Panc1 (cell line): Measurements from ENCODE around the gene SIGLEC9.

ENCODE experiments used
- CTCF ChIP-seq: fragments of 450-650 bp; IDR thresholded peaks from 2 replicates; pipeline ENCODE4 v1.5.1; 2017; ENCODE audit warnings: mild to moderate bottlenecking
- POLR2AphosphoS5 ChIP-seq: IDR thresholded peaks from 2 replicates; pipeline ENCODE4 v1.6.1; 2012; ENCODE audit warnings: mild to moderate bottlenecking, low read depth, low read length, moderate library complexity
- REST ChIP-seq, 2 experiments: IDR thresholded peaks; 2 replicates each; pipeline ENCODE4 v1.6.1; 2011 to 2012; ENCODE audit warnings: low read depth in 2 of 2, control low read depth in 1 of 2, low read length in 1 of 2, mild to moderate bottlenecking in 1 of 2, moderate library complexity in 1 of 2; ENCODE audit not compliant: insufficient read depth in 1 of 2
- SIN3A ChIP-seq: IDR thresholded peaks from 2 replicates; pipeline ENCODE4 v1.6.1; 2012; ENCODE audit warnings: low read depth, mild to moderate bottlenecking, low read length, moderate library complexity, borderline replicate concordance; ENCODE audit not compliant: insufficient read depth
- TCF7L2 ChIP-seq: IDR thresholded peaks from 2 replicates; pipeline ENCODE4 v1.6.1; 2011; ENCODE audit warnings: mild to moderate bottlenecking, low read depth, low read length, inconsistent platforms

- no peak for TF ChIP-seq CTCF
- no peak for TF ChIP-seq POLR2AphosphoS5
- TF ChIP-seq SIN3A = no peak
- TF ChIP-seq REST (IDR thresholded peaks at IDR 0.05; ENCODE audit: insufficient read depth in 1 of 2, low read depth in 2 of 2, low read length in 1 of 2) = no peak
- TF ChIP-seq TCF7L2 = no peak
These were observed 44.0 kb downstream of the SIGLEC9 start for GRCh38 chr19:51168564-51169282.
